ENCODE measurements around the gene MID1.

GRCh38 chrX:10492250-10492649 lies 128.1 kb downstream of the MID1 start:
- TF ChIP-seq CTCF (IDR thresholded peaks at IDR 0.05) (no peak), ZFX (IDR thresholded peaks at IDR 0.05; ENCODE audit: borderline replicate concordance) (no peak)
